IMR-90 (cell line): ENCODE data around the gene SIRT7. TPM values are rescaled to one million over a fixed set of nuclear protein-coding genes. Genes with fewer than 3 reads are reported as not detected.
A peak's percentile ranks its signal among the peaks of the same experiment; 100 is the strongest.

Experiments used
- ATAC-seq: fragments of 200-7000 bp; cut with Tn5 transposase; 2 replicates; pipeline ENCODE4 v1.9.1; 2020; ENCODE audit warnings: low read depth, mild to moderate bottlenecking, moderate library complexity
- BruUV-seq: library from RNA; stranded (reverse); fragments of 400-500 nt; replicated peaks from 2 replicates; lab custom pipeline; 2021; lab: Mats Ljungman, UMichigan
- CTCF ChIA-PET: fragments of 300-600 bp; formaldehyde crosslinking; extraction: SDS; loops from one replicate; lab custom pipeline; 2021; ENCODE audit warnings: antibody characterized with exemption; lab: Yijun Ruan, JAX
- POLR2A ChIA-PET: fragments of 300-600 bp; sonication (Branson Sonifier 250); formaldehyde crosslinking; loops from one replicate; lab custom pipeline; 2022; ENCODE audit warnings: antibody characterized with exemption; ENCODE audit not compliant: unreplicated experiment; lab: Charles Lee
- DNase-seq: peaks from one replicate; pipeline ENCODE4 v3.0.0; 2013
- H2AFZ ChIP-seq: replicated peaks from 2 replicates; pipeline ENCODE3; 2013; ENCODE audit warnings: low read length, mild to moderate bottlenecking; ENCODE audit not compliant: poor library complexity
- H2AK5ac ChIP-seq: 2 replicates; pipeline ENCODE4 v1.6.1; 2013; ENCODE audit warnings: low read depth, low read length, inconsistent platforms
- H2AK9ac ChIP-seq: replicated peaks from 2 replicates; pipeline ENCODE3; 2013; ENCODE audit warnings: mild to moderate bottlenecking, low read depth, low read length, moderate library complexity; ENCODE audit not compliant: poor library complexity
- H2BK120ac ChIP-seq: 2 replicates; pipeline ENCODE4 v1.6.1; 2013; ENCODE audit warnings: low read depth, low read length, inconsistent platforms
- H2BK15ac ChIP-seq: 3 replicates; pipeline ENCODE4 v1.6.1; 2013; ENCODE audit warnings: low read depth, low read length, inconsistent platforms
- H2BK20ac ChIP-seq: 2 replicates; pipeline ENCODE4 v1.6.1; 2013; ENCODE audit warnings: low read depth, mild to moderate bottlenecking, inconsistent platforms, low read length, moderate library complexity
- H2BK5ac ChIP-seq: 2 replicates; pipeline ENCODE4 v1.6.1; 2013; ENCODE audit warnings: mild to moderate bottlenecking, low read depth, low read length, inconsistent platforms; ENCODE audit not compliant: poor library complexity, severe bottlenecking
- H3K14ac ChIP-seq: replicated peaks from 2 replicates; pipeline ENCODE4 v1.6.1; 2013; ENCODE audit warnings: low read depth, low read length, inconsistent platforms
- H3K18ac ChIP-seq: 2 replicates; pipeline ENCODE4 v1.6.1; 2013; ENCODE audit warnings: low read depth, low read length, control low read depth
- H3K23ac ChIP-seq: 2 replicates; pipeline ENCODE4 v1.6.1; 2013; ENCODE audit warnings: low read depth, low read length, inconsistent platforms
- H3K27ac ChIP-seq: 2 replicates; pipeline ENCODE4 v1.5.1; 2013; ENCODE audit warnings: mild to moderate bottlenecking, control low read depth, low read length; ENCODE audit not compliant: insufficient read depth
- H3K27me3 ChIP-seq: 2 replicates; pipeline ENCODE4 v1.6.1; 2013; ENCODE audit warnings: low read length; ENCODE audit not compliant: control insufficient read depth, insufficient read depth
- H3K36me3 ChIP-seq: 2 replicates; pipeline ENCODE4 v1.6.1; 2013; ENCODE audit warnings: low read length, mixed read lengths; ENCODE audit not compliant: control insufficient read depth, insufficient read depth
- H3K4ac ChIP-seq: 2 replicates; pipeline ENCODE4 v1.6.1; 2013; ENCODE audit warnings: low read depth, low read length, inconsistent platforms
- H3K4me1 ChIP-seq: 2 replicates; pipeline ENCODE4 v1.6.1; 2013; ENCODE audit warnings: low read length, mixed read lengths; ENCODE audit not compliant: control insufficient read depth, insufficient read depth
- H3K4me2 ChIP-seq: 2 replicates; pipeline ENCODE4 v1.6.1; 2013; ENCODE audit warnings: low read depth, mild to moderate bottlenecking, control low read depth, low read length, moderate library complexity
- H3K4me3 ChIP-seq: 2 replicates; pipeline ENCODE4 v1.5.1; 2013; ENCODE audit warnings: low read depth, mild to moderate bottlenecking, control low read depth, low read length, moderate library complexity; ENCODE audit not compliant: insufficient read depth
- H3K56ac ChIP-seq: 2 replicates; pipeline ENCODE4 v1.6.1; 2013; ENCODE audit warnings: low read length, inconsistent platforms; ENCODE audit not compliant: insufficient read depth; ENCODE audit errors: extremely low read depth
- H3K79me1 ChIP-seq, 2 experiments: 2 replicates each; pipeline ENCODE4 v1.6.1; 2013; ENCODE audit warnings: low read length in 2 of 2, inconsistent platforms in 1 of 2, low read depth in 1 of 2
- H3K9ac ChIP-seq: 2 replicates; pipeline ENCODE4 v1.6.1; 2013; ENCODE audit warnings: low read depth, low read length, control low read depth
- H3K9me1 ChIP-seq: 2 replicates; pipeline ENCODE4 v1.6.1; 2013; ENCODE audit warnings: low read length, inconsistent platforms; ENCODE audit not compliant: insufficient read depth
- H3K9me3 ChIP-seq: 2 replicates; pipeline ENCODE4 v1.6.1; 2013; ENCODE audit warnings: low read length; ENCODE audit not compliant: control insufficient read depth, insufficient read depth
- H4K20me1 ChIP-seq: 2 replicates; pipeline ENCODE4 v1.6.1; 2013; ENCODE audit warnings: low read length, inconsistent platforms; ENCODE audit not compliant: insufficient read depth
- H4K5ac ChIP-seq: 2 replicates; pipeline ENCODE4 v1.6.1; 2013; ENCODE audit warnings: mild to moderate bottlenecking, low read depth, low read length, control low read depth
- H4K8ac ChIP-seq, 2 experiments: 2 replicates each; pipeline ENCODE4 v1.6.1; 2013; ENCODE audit warnings: low read depth in 2 of 2, low read length in 2 of 2, control low read depth in 1 of 2, inconsistent platforms in 1 of 2
- H4K91ac ChIP-seq: 2 replicates; pipeline ENCODE4 v1.6.1; 2013; ENCODE audit warnings: low read depth, low read length, inconsistent platforms; ENCODE audit not compliant: insufficient read depth
- FOS ChIP-seq: fragments of 150-350 bp; IDR thresholded peaks from 2 replicates; pipeline ENCODE4 v1.6.1; 2016; ENCODE audit warnings: low read depth, low read length
- MAZ ChIP-seq: IDR thresholded peaks from 2 replicates; pipeline ENCODE4 v1.6.1; 2012; ENCODE audit warnings: low read depth, mild to moderate bottlenecking, low read length, improper control_type of control experiment, moderate library complexity, borderline replicate concordance
- MXI1 ChIP-seq: IDR thresholded peaks from 2 replicates; pipeline ENCODE4 v1.6.1; 2012; ENCODE audit warnings: low read depth, mild to moderate bottlenecking, low read length, moderate library complexity, borderline replicate concordance
- NFE2L2 ChIP-seq: fragments of 150-350 bp; IDR thresholded peaks from 2 replicates; pipeline ENCODE4 v1.6.1; 2016; ENCODE audit warnings: low read depth, mild to moderate bottlenecking, low read length
- POLR2A ChIP-seq: IDR thresholded peaks from 2 replicates; pipeline ENCODE4 v1.6.1; 2012; ENCODE audit warnings: mild to moderate bottlenecking, low read depth, low read length
- RAD21 ChIP-seq: IDR thresholded peaks from 2 replicates; pipeline ENCODE4 v1.6.1; 2012; ENCODE audit warnings: low read length, improper control_type of control experiment
- RFX5 ChIP-seq: IDR thresholded peaks from 2 replicates; pipeline ENCODE4 v1.8.0; 2012; ENCODE audit warnings: low read depth, mild to moderate bottlenecking, low read length, moderate library complexity
- WGBS, 2 experiments: methylation state at CpG; one replicate each; pipeline versions ENCODE4 v1.1.5 to v1.1.7; 2013; ENCODE audit warnings: missing lambda C conversion rate in 2 of 2; ENCODE audit not compliant: insufficient read length in 1 of 2; ENCODE audit errors: extremely low coverage in 2 of 2; 5-methylcytosine and 5-hydroxymethylcytosine counted together
- dilution Hi-C: fragments of 300-500 bp; cut with HindIII; formaldehyde crosslinking; loops from one replicate; pipeline ENCODE4 v1.14.3; 2018; ENCODE audit warnings: low sequenced_read_pairs; ENCODE audit not compliant: unreplicated experiment
- in situ Hi-C: fragments of 300-500 bp; cut with MboI; formaldehyde crosslinking; loops from 3 replicates; pipeline ENCODE4 v1.14.3; 2019; ENCODE audit warnings: low sequenced_read_pairs, inconsistent platforms, mixed read lengths
- intact Hi-C: fragments of 100-400 bp; cut with micrococcal nuclease; formaldehyde crosslinking; loops from 2 replicates; pipeline ENCODE4 v1.10.0; 2022
- polyA plus RNA-seq, 3 experiments: library from polyadenylated mRNA; depleted of rRNA; stranded (reverse); fragments of >200 nt; gene quantifications; 2 replicates each; pipeline ENCODE4 v1.2.3, GENCODE V29; 2012; ENCODE audit warnings: low replicate concordance in 1 of 3
- total RNA-seq: library from RNA; depleted of rRNA; stranded (reverse); fragments of >200 nt; gene quantifications from 2 replicates; pipeline ENCODE4 v1.2.3, GENCODE V29; 2012
- TF ChIP-seq, protein P1 (sequence below): fragments of 150-350 bp; IDR thresholded peaks from 2 replicates; pipeline ENCODE4 v1.6.1; 2017; ENCODE audit warnings: mild to moderate bottlenecking, antibody characterized with exemption, low read length, low read depth
- TF ChIP-seq, protein P2 (sequence below): conservative IDR thresholded peaks from 2 replicates; pipeline ENCODE4 v1.5.1; 2012; ENCODE audit warnings: mild to moderate bottlenecking, low read depth, low read length, improper control_type of control experiment
- TF ChIP-seq, protein P3 (sequence below): fragments of 150-350 bp; IDR thresholded peaks from 2 replicates; pipeline ENCODE4 v1.6.1; 2016; ENCODE audit warnings: low read depth, mild to moderate bottlenecking, low read length, moderate library complexity, borderline replicate concordance

The SIRT7 gene
- total and polyA plus RNA-seq, 2 of the 4 experiments (the other 2 are of a cell fraction): 14.5 to 19.8 TPM

DNA sequence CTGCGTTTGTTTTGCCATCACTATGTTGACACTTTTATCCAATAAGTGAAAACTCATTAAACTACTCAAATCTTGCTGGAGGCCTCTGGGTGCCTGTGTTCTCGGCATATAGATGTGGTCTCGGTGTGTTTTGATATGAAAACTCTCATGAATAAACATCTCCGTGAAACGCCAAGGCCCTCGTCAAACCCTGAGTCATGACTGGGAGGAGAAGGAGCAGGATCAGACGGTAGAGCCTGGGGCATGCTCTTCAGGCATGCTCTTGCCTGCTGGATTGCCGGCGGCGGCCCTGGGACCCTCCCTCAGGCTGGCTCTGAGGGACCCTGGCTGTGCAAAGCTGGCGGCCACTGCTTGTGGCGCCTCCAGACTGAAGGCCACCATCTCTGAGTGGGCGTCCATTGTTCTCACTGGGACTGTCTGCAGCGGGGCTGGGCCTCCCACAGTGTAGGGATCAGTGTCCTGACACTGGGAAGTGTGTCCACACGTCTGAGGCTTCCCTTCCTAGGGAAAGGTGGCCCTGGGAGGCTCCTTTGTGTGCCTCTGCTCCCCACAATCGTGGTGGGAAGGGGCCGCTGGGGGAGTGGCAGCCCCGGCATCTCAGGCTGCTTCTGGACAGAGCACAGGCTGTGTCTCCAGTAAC, 17.7 kb downstream of the SIRT7 start:
- H3K4me3 ChIP-seq: no peak overlapping the region
- BruUV-seq: no TSS peak
- ATAC-seq (no peak), DNase-seq (no peak)
- H3K9me3 ChIP-seq: no peaks in the 10 kb centered on the region
- POLR2A ChIA-PET: no interaction called here
- CTCF ChIA-PET: no interaction called here
- H4K91ac ChIP-seq: no peak overlapping the region
- H2AK9ac ChIP-seq: no peak overlapping the region
- H2BK15ac ChIP-seq: no peak overlapping the region
- peaks cover 29% of the 10 kb centered on the region for H3K36me3 ChIP-seq
- no peak overlapping the region for H2BK5ac ChIP-seq
- in situ Hi-C loops (no loop called here), dilution Hi-C loops (no loop called here), intact Hi-C loops (no loop called here)
- no peak overlapping the region for H3K56ac ChIP-seq
- H3K9ac ChIP-seq: no peak overlapping the region
- peaks cover 26% of the 10 kb centered on the region for H4K20me1 ChIP-seq
- H3K18ac ChIP-seq: no peak overlapping the region
- H3K4me2 ChIP-seq: no peak overlapping the region
- H4K8ac ChIP-seq: no peak overlapping the region
- H4K5ac ChIP-seq: no peak overlapping the region
- H3K27me3 ChIP-seq: no peaks in the 10 kb centered on the region
- H3K4me1 ChIP-seq: peaks cover 14% of the 10 kb centered on the region
- H3K9me1 ChIP-seq: peaks cover 13% of the 10 kb centered on the region; the same call in 1 of the 2 replicates
- H3K79me1 ChIP-seq: peaks cover 3 to 41% of the 10 kb centered on the region in 2 experiments; a peak in 3 of 4 replicates
- no peak overlapping the region for H3K23ac ChIP-seq
- TF ChIP-seq POLR2A (no peak), FOS (no peak), RAD21 (no peak), RFX5 (no peak), MAZ (no peak), NFE2L2 (no peak), MXI1 (no peak)
- TF ChIP-seq, protein P1, sequence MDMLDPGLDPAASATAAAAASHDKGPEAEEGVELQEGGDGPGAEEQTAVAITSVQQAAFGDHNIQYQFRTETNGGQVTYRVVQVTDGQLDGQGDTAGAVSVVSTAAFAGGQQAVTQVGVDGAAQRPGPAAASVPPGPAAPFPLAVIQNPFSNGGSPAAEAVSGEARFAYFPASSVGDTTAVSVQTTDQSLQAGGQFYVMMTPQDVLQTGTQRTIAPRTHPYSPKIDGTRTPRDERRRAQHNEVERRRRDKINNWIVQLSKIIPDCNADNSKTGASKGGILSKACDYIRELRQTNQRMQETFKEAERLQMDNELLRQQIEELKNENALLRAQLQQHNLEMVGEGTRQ: no peak
- TF ChIP-seq, protein P2, sequence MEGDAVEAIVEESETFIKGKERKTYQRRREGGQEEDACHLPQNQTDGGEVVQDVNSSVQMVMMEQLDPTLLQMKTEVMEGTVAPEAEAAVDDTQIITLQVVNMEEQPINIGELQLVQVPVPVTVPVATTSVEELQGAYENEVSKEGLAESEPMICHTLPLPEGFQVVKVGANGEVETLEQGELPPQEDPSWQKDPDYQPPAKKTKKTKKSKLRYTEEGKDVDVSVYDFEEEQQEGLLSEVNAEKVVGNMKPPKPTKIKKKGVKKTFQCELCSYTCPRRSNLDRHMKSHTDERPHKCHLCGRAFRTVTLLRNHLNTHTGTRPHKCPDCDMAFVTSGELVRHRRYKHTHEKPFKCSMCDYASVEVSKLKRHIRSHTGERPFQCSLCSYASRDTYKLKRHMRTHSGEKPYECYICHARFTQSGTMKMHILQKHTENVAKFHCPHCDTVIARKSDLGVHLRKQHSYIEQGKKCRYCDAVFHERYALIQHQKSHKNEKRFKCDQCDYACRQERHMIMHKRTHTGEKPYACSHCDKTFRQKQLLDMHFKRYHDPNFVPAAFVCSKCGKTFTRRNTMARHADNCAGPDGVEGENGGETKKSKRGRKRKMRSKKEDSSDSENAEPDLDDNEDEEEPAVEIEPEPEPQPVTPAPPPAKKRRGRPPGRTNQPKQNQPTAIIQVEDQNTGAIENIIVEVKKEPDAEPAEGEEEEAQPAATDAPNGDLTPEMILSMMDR: no peak
- TF ChIP-seq, protein P3, sequence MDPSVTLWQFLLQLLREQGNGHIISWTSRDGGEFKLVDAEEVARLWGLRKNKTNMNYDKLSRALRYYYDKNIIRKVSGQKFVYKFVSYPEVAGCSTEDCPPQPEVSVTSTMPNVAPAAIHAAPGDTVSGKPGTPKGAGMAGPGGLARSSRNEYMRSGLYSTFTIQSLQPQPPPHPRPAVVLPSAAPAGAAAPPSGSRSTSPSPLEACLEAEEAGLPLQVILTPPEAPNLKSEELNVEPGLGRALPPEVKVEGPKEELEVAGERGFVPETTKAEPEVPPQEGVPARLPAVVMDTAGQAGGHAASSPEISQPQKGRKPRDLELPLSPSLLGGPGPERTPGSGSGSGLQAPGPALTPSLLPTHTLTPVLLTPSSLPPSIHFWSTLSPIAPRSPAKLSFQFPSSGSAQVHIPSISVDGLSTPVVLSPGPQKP: no peak
- H2AK5ac ChIP-seq: no peak overlapping the region
- WGBS, 2 experiments: 90% methylated on average over 10 of the region's 18 CpGs; no CpG with 5 or more reads in 1 of the 2 experiments
- H3K4ac ChIP-seq: no peak overlapping the region
- no peak overlapping the region for H2BK120ac ChIP-seq
- H2AFZ ChIP-seq: peak overlapping the region; percentile 23
- no peak overlapping the region for H3K14ac ChIP-seq
- no peak overlapping the region for H2BK20ac ChIP-seq
- no peak overlapping the region for H3K27ac ChIP-seq
